Endothelial cell of umbilical vein (primary cell): ENCODE data around the gene PVR.

Experiments
- CTCF ChIP-seq, 2 donors: IDR thresholded peaks; 1 replicate in 1 of 2; 2 replicates in 1 of 2; pipeline ENCODE4 v1.5.1; 2011; ENCODE audit warnings: low read length in 2 of 2, mild to moderate bottlenecking in 2 of 2, moderate library complexity in 2 of 2, control low read depth in 1 of 2, inconsistent platforms in 1 of 2, low read depth in 1 of 2; ENCODE audit not compliant: insufficient read depth in 1 of 2; ENCODE audit errors: extremely low read depth in 1 of 2
- EZH2 ChIP-seq: IDR thresholded peaks from 2 replicates; pipeline ENCODE4 v1.6.1; 2012; ENCODE audit warnings: borderline replicate concordance, low read depth, mild to moderate bottlenecking, moderate library complexity, low read length, inconsistent platforms; ENCODE audit not compliant: severe bottlenecking
- POLR2A ChIP-seq: IDR thresholded peaks from 2 replicates; pipeline ENCODE4 v1.6.1; 2012; ENCODE audit warnings: low read depth, mild to moderate bottlenecking, control low read depth, low read length
- POLR2AphosphoS5 ChIP-seq: IDR thresholded peaks from 2 replicates; pipeline ENCODE4 v1.6.1; 2012; ENCODE audit warnings: low read depth, mild to moderate bottlenecking, control low read depth, low read length, moderate library complexity; ENCODE audit not compliant: insufficient read depth

GRCh38 chr19:44668985-44669764 is 25.5 kb downstream of the PVR start:
- TF ChIP-seq CTCF (IDR thresholded peaks at IDR 0.05; ENCODE audit: extremely low read depth in 1 of 2, insufficient read depth in 1 of 2, low read depth in 1 of 2, low read length in 2 of 2) (no peak), POLR2A (no peak), EZH2 (no peak), POLR2AphosphoS5 (no peak)
